Measurements from ENCODE around the gene KCTD7. TPM values are rescaled to one million over a fixed set of nuclear protein-coding genes. Genes with fewer than 3 reads are reported as not detected.
"Not testable (repeated sequence)": the region's sequence is repeated elsewhere in the genome, so short reads cannot be mapped to it uniquely, and the experiment has no call there.

Gene KCTD7
- total RNA-seq, 1 experiment from 2014 or later, result 18.1 TPM

GRCh38 chr7:66653719-66654274 lies 25.1 kb downstream of the KCTD7 start:
- not testable (repeated sequence) for DNase-seq (ENCODE audit: low spot score)

DNA sequence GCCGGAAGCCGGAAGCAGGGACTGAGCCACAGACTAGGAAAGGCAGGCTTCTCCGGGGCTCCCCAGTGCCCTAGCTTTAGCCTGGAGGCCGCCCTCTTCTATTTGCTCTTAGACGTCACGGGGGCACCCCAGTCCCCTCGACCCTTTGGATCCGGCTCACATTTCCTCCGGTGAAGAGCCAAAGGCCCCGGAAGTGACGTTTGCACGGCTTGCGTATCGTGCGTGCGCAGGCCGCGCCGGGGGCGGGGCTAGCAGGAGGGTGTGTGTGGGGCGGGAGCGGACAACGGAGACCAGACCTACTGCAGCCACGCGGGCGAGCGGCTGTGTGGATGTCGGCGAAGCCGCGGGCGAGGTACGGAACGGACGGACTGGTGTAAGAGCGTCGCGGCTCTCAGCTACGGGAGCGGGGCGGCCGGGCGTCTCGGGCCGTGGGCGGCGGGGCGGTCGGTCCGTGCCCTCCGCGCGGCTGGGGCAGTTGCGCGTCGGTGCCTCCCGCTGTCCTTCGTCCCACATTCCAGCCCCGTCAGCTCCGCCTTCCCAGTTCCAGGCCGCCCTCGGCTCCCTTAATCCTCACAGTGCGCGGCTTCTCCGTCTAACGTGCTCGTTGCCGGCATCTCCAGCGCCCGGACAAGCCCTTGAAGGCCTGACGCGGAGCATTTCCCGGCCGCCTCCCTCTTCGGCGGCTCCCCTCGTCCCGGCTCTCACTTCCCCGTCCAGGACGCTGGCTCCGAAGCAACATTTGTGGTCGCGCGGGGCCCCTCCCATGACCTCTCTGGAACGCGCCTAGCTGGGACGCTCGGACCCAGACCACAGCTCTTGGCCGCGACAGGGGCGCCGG lies 25.8 kb downstream of the KCTD7 start:
- DNase-seq (ENCODE audit: low spot score), result peak; percentile 98

DNA sequence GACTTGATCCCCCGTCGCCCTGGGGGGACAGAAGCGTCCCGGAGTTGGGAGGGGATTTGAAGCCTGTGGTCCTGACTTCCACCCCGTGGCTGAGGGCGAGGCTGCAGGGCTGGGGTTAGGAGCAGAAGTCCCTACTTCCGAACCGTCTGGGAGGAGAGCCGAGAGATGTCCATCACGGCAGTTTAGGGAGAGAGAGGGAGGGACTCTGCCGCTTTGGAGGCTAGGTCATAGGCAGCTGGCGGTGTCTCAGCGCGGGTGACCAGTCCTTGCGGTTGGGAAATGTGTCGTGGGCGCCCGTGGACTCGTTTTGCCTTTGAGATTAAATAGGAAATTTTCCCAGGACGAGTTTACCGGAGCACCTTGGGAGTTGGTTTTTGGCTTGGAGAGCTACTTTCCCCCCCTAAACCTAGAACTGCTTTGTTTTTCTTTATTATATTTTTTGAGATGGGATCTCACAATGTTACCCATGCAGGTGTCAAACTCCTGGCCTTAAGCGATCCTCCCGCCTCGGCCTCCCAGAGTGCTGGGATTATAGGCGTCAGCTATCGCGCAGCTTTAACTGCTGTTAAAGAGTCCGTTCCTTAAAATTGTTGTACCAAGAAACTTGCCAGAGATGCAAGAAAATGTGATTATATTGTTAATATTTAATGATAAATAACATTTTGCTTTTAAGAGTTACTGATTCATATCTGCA lies 26.6 kb downstream of the KCTD7 start:
- DNase-seq (ENCODE audit: low spot score), result peak; percentile 55

GRCh38 chr7:66655826-66656485 lies 27.3 kb downstream of the KCTD7 start:
- DNase-seq (ENCODE audit: low spot score), result not testable (repeated sequence)

GRCh38 chr7:66657798-66658197 lies 29.1 kb downstream of the KCTD7 start:
- no peak for DNase-seq (ENCODE audit: low spot score)

DNA sequence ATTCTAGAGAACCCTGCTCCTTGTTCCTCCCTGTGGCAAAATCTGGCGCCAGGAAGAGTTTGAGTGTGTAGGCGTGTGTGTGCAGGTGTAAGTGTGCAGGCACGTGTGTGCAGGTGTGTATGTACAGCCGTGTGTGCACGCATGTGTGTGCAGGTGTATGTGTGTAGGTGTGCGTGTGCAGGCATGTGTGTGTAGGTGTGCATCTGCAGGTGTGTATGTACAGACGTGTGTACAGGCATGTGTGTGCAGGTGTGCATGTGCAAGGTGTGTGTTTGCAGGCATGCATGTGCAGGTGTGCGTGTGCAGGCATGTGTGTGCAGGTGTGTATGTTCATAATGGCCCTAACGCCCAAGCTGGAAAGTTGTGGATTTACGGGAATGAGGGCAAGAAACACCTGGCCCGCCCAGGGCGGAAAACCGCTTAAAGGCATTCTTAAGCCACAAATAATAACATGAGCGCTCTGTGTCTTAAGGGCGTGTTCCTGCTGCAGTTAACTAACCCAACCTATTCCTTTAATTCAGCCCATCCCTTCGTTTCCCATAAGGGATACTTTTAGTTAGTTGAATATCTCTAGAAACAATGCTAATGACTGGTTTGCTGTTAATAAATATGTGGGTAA lies 34.1 kb downstream of the KCTD7 start:
- DNase-seq (ENCODE audit: low spot score), result no peak

DNA sequence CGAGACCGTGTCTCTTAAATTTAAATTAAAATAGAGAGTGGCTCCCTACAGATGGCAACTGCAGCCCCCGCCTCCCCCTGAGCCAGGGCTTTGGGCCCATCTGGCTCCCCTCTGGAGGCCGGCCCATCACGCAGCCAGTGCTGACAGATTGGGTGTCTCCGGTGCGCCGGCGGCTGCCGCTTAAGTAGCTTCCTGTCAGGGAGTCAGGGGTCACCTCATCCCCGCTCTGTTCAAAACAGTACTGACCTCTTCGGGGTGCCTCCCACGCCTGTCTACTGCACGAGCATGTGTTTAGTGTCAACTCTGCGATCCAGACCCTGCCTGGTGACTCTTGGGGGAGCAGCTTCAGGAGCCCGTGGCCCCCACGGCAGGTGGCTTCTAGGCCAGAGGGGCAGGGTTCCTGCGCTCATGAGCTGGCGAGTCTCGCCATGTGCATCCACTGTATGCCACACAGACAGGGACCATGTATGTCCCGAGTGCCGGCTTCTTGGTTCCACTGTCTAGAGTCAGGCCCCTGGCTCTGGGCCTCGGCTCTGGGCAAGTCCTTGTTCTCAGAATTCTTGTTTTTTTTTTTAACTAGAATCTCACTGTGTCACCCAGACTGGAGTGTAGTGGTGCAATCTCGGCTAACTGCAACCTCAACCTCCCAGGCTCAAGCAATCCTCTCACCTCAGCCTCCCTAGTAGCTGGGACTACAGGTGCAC lies 36.1 kb downstream of the KCTD7 start:
- DNase-seq (ENCODE audit: low spot score), result no peak

- DNase-seq (ENCODE audit: low spot score), result no peak
Measured at GRCh38 chr7:66666313-66666952, 37.8 kb downstream of the KCTD7 start.

DNA sequence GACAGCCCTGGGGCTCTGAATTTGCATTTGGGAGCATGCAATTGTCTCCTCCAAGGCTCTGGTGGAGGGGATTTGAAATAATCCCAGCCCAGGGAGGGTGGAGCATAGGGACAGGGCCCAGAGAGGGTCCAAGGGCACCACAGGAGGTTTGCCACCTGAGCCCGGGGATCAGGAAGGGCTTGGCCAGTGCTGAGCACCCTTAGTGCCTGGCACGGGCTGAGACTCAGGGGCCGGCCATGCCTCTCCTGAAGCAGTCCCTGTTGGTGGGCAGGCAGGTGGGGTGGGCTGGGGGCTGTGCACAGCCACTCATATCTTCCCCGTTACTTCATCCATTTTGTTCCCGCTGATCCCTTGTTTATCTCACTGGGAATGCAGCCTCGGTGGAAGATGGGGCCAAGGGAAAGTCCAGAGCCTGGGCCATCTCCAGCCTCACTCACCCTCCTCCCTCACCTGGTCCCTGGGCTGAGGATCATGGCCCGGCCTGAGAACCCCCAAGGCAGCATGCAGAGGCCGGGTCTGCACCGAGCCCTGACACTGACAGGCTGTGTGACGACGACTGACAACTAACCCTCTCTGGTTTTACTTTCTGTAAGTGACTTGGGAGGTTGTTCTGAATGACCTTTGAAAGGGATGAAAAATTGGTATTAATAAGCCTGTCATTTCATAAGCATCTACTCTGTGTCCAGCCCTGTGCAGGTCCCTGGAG lies 38.5 kb downstream of the KCTD7 start:
- no peak for DNase-seq (ENCODE audit: low spot score)

DNA sequence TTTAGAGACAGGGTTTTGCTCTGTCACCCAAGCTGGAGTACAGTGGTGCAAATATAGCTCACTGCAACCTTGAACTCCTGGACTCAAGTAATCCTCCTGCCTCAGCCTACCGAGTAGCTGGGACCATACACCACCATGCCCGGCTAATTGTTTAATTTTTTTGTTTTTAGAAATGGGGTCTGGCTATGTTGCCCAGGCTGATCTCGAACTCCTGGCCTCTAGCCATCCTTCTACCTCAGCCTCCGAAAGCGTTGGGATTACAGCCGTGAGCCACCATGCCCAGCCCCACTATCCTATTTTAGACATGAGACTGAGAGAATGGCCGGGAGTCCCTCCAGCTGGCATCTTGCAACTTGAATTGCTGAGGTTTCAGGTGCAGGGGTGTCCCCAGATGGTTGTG lies 39.4 kb downstream of the KCTD7 start:
- no peak for DNase-seq (ENCODE audit: low spot score)

DNA sequence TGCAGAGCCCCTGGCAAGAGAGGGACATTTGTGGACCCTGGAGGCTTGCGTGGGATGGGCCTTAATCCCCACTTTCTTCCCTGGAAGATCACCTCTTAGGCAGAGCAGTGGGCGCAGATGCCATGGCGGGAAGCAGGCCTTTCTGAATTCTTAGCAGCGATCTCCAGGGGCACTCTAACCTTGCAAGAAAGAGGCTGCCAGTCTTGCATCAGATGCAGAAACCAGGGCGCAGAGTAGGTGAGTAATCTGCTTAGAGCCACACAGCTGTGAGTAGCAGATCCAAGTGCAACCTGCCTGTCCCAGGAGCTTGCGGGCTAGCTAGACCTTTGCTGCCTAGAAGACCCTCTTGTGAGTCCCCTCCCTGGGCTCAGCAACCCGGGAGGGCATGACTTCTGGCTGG lies 40.0 kb downstream of the KCTD7 start:
- DNase-seq (ENCODE audit: low spot score), result no peak

DNA sequence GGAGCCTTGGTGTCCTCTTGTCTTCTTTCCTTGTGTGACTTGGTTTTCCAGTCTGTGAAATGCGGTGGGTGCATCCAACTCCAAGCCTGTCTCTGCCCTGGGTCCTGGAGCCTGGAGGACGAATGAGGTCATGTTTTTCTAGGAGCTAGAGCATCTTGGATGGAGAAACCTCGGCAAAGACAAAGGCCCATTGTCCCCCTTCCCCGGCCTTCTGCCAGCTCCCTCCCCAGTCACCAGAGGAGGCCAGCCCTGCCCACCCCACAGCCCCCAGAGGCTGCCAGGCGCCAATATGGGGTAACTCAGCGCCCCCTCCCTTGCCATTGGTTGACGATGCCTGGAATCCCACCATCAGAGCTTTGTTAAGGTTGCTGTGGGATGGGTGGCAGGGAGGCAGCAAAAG lies 40.4 kb downstream of the KCTD7 start:
- no peak for DNase-seq (ENCODE audit: low spot score)

- DNase-seq (ENCODE audit: low spot score), result no peak
Measured at GRCh38 chr7:66669496-66669895, 40.8 kb downstream of the KCTD7 start.

DNA sequence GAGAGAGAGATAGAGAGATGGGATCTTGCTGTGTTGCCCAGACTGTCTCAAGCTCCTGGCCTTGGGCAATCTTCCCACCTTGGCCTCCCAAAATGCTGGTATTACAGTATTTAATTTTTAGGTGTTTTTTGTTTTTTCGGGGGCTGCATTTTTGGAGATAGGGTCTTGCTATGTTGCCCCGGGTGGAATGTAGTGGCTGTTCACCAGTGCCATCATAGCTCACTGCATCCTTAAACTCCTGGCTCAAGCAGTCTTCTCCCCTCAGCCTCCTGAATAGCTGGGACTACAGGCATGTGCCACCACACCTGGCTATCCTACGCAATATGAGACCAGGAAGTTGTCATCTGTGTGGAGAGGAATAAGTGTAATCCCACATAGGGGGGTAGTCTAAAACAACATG lies 42.4 kb downstream of the KCTD7 start:
- DNase-seq (ENCODE audit: low spot score), result no peak

- DNase-seq (ENCODE audit: low spot score), result not testable (repeated sequence)
Measured at GRCh38 chr7:66671486-66671885, 42.8 kb downstream of the KCTD7 start.

DNA sequence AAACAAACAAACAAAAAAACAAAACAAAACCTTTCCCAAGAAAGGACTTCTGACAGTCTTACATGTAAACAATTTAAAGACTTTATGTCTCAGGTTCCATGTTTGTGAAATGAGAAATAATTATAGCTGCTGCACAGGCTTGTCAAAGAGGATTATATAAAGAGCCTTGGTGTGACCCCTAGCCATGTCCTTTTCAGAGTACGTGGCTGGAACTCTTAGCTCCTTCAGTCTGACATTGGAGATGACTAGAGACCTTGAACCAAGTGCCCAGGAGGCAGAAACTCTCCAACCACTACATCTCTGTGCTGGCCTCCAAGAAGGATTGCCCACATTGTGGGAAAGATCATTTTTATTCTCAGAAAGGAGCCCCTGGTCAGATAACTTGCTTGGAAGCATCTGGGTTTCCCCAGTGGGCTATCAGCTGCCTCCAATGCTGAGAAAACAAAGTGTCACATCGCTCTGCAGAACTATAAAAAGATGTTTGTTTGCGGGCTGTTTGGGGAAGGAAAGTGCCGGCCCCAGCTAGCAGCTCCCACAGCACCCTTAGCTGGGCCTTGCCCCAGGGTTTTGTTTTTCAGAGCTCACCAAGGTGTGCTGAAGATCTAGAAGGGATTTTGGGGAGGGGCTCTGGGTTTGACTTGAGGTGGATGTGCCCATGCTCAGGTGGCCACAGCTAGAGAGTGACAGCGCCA lies 43.9 kb downstream of the KCTD7 start:
- DNase-seq (ENCODE audit: low spot score), result not testable (repeated sequence)

DNA sequence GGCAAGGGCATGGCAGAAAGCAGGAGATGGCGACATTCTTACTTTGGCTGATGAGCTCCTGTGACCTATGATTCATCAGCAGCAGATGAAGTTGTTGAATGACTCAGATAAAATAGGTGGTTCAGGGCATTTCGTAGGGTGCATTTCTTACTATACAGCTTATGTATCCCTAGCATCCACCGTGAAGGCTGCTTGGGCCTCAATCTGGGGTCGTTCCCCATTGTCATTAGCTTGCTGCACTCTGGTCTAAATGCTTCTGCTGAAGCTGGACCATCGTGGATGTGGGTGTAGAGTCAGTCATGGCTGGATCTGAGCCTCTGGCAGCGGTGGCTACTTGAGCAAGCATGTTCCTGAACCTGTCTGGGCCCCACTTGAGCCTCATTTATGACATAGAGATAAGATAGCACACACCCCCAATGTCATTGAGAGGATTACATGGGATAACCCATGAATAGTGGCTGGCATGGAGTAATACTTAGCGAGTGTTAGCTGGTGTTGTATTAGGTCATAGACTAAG lies 44.5 kb downstream of the KCTD7 start:
- peak; percentile 54 for DNase-seq (ENCODE audit: low spot score)

- DNase-seq (ENCODE audit: low spot score), result no peak
Measured at GRCh38 chr7:66679633-66680244, 51.1 kb downstream of the KCTD7 start.

All from A172 (cell line).